Ectodermal cell (in vitro differentiated cells): Measurements from ENCODE around the gene ZMYND10.

ENCODE experiments used
- H3K27ac ChIP-seq: 2 replicates; pipeline ENCODE4 v1.7.0; 2013; ENCODE audit warnings: mild to moderate bottlenecking, low read depth, low read length; ENCODE audit not compliant: insufficient read depth, poor library complexity, severe bottlenecking
- H3K27me3 ChIP-seq: 2 replicates; pipeline ENCODE4 v1.7.0; 2013; ENCODE audit warnings: mild to moderate bottlenecking, low read length; ENCODE audit not compliant: insufficient read depth, control insufficient read depth, poor library complexity, severe bottlenecking
- H3K36me3 ChIP-seq: one replicate; pipeline ENCODE4 v1.7.0; 2013; ENCODE audit warnings: low read length; ENCODE audit not compliant: control insufficient read depth, insufficient read depth
- H3K4me1 ChIP-seq: one replicate; pipeline ENCODE4 v1.7.0; 2013; ENCODE audit warnings: low read length; ENCODE audit not compliant: control insufficient read depth, insufficient read depth
- H3K4me3 ChIP-seq: 2 replicates; pipeline ENCODE4 v1.7.0; 2013; ENCODE audit warnings: low read depth, low read length, control low read depth; ENCODE audit not compliant: insufficient read depth
- H3K9me3 ChIP-seq: 2 replicates; pipeline ENCODE4 v1.7.0; 2013; ENCODE audit warnings: mild to moderate bottlenecking, low read length, moderate library complexity; ENCODE audit not compliant: control insufficient read depth
- WGBS, 2 experiments: methylation state at CpG; one replicate each; pipeline ENCODE4 v1.1.7; 2013; ENCODE audit warnings: missing lambda C conversion rate in 2 of 2; 5-methylcytosine and 5-hydroxymethylcytosine counted together

The ZMYND10 gene

DNA sequence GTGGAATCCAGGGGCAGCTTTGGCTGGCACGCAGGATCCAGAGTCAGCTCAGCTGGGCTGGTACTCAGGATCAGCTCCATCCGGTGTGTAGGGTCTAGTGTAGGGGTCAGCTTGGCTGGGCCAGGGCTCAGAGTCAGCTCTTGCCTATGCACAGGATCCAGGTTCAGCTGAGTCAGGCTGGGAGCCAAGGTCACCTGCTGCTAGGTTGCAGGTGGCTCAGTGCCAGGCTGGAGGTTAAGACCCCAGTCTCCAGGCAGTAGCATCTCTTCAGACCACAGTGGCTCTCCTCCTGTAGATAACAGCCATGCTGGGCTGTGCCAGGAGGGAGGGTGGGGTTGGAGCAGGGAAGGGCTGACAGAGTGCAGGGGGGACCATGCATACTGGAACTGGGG lies 48.2 kb downstream of the ZMYND10 start:
- WGBS, 2 experiments, result 98 to 99% methylated on average over 2 of the region's 2 CpGs
- H3K4me1 ChIP-seq, result peaks cover 8% of the 10 kb centered on the region
- no peak overlapping the region for H3K4me3 ChIP-seq
- H3K36me3 ChIP-seq, result no peaks in the 10 kb centered on the region
- no peak overlapping the region for H3K27ac ChIP-seq
- no peaks in the 10 kb centered on the region for H3K27me3 ChIP-seq
- H3K9me3 ChIP-seq, result no peaks in the 10 kb centered on the region

DNA sequence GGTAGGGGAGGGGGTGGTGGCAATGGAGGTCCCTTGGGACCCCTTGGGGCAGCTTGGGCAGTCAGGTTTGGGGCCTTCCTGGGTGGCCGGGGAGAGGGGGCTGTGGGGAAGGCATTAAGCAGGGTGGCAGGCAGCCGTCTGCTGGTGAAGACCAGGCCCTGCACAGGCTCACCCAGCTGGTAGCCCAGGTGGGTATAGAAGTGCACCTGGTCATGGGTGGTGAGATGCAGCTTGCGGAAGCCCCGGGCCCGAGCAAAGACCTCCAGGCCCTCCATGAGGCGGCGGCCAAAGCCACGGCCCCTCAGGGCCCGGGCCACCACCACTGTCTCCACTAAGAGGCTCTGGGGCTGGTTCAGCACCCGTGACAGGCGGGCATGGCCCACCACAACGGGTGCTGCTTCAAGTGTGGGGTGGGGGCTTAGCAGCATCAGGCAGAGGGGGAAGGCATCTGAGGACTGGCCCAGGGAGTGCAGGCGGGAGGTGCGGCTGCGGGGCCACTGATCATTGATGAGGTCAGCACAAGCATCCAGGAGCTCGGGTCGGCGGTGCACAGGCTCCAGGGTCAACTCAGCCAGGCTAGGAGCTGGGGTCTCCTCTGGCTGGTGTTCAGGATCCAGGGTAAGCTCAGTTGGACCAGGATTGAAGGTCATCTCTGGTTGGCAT lies 48.7 kb downstream of the ZMYND10 start:
- Histone ChIP-seq H3K4me1 (peaks cover 8% of the 10 kb centered on the region), H3K27me3 (no peaks in the 10 kb centered on the region), H3K36me3 (no peaks in the 10 kb centered on the region), H3K9me3 (no peaks in the 10 kb centered on the region), H3K4me3 (no peak overlapping the region), H3K27ac (no peak overlapping the region)
- WGBS, 2 experiments, result 95 to 96% methylated on average over 18 of the region's 18 CpGs

DNA sequence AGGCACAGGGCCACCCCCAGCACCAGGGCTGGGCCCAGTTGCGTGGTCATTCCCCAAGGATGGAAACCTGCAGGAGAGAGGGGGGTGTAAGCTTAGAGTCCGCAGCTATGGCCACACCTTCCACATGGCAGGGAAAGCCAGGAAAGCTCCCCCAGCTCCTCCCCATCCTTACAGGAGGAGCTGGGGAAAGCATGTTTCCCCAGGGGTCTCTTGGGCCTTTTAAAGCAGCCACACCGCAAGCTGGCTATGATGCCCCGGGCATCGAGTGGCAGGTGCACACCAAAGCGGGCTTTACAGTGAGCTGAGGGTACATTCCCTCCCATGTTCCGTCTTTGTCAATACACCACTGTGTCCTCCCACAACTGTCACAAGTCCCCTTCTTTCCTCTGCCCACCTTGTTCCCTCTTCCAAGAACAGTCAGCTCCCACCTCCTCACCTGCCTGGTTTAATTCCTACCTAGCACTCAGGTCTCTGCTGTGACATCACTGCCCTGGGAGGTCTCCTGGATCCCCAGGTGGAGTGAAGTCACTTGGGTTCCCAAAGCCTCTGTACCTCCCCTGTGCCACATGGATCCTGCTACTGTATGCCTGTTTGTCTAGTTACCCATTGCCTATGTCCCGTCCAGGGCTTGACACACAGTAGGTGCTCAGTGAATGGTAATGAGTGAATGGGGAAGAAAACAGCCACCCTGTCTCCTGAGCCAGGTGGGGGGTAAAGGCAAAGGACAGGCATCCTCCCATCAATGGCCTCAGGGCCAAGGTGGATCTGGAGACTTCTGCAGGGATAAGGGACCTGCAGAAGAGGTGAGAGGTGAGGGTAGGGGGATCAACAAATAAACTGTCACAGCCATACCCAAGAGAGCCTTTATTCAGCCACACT lies 49.7 kb downstream of the ZMYND10 start:
- Histone ChIP-seq H3K4me3 (no peak overlapping the region), H3K9me3 (no peaks in the 10 kb centered on the region), H3K36me3 (no peaks in the 10 kb centered on the region), H3K27me3 (no peaks in the 10 kb centered on the region), H3K27ac (no peak overlapping the region), H3K4me1 (peaks cover 13% of the 10 kb centered on the region)
- 89 to 91% methylated on average over 8 of the region's 8 CpGs for WGBS, 2 experiments

DNA sequence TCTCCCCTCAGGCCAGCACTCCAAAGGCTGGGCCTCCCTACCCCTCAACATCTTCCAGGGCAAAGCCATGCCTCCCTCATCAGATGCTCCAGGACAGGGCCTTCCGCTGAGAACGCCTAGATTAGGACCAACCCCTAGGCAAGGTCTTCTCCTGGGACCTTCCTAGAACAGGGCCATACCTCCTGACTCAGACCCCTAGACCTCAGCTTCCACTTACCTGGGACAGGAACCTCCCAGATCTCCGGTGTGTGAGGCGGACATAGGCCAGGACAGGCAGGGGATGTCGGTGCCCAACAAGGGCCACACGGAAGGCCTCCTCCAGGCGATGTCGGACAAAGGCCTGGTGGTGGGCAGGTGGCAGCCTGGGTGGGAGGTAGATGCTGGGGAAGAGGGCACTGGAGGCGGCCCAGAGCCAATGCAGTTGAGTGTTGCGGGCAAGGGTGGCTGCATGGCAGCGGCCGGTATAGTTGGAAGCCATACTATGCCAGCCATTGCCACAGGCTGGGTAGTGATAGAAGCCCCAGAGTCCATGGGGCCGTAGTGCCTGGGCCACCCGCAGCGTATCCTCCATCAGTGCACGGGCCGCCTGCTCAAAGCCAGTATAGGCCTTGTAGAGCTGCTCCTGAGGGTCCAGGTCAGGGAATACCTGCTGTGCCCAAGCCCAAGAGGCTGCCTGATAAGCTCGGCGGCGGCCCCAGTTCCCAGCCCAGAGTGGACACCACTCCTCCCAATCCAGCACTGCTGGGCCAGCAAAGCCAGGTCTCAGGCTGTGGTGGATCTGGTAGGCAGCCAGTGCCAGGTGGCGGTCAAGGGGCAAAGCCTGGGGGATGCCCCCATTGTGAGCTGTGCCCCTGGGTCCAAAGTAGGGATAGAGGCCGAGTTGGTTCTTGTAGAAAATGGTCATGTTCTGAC lies 50.8 kb downstream of the ZMYND10 start:
- WGBS, 2 experiments, result 93% methylated on average over 22 of the region's 22 CpGs
- H3K27me3 ChIP-seq, result no peaks in the 10 kb centered on the region
- H3K4me3 ChIP-seq, result no peak overlapping the region
- peaks cover 3% of the 10 kb centered on the region for H3K36me3 ChIP-seq
- no peaks in the 10 kb centered on the region for H3K9me3 ChIP-seq
- peaks cover 13% of the 10 kb centered on the region for H3K4me1 ChIP-seq
- no peak overlapping the region for H3K27ac ChIP-seq

DNA sequence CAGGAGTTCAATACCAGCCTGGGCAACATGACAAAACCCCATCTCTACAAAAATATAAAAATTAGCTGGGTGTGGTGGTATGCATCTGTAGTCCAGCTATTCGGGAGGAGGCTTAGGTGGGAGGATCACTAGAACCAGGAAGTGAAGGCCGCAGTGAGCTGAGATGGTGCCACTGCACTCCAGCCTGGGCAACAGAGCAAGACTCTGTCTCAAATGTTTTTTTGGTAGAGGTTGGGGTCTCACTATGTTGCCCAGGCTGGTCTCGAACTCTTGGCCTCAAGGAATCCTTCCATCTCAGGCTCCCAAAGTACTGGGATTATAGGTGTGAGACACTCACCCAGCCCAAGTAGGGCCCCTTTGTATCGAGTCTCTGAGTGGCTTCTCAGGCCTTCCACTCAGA lies 51.4 kb downstream of the ZMYND10 start:
- 90 to 91% methylated on average over 4 of the region's 4 CpGs for WGBS, 2 experiments
- H3K36me3 ChIP-seq, result peaks cover 8% of the 10 kb centered on the region
- no peaks in the 10 kb centered on the region for H3K9me3 ChIP-seq

DNA sequence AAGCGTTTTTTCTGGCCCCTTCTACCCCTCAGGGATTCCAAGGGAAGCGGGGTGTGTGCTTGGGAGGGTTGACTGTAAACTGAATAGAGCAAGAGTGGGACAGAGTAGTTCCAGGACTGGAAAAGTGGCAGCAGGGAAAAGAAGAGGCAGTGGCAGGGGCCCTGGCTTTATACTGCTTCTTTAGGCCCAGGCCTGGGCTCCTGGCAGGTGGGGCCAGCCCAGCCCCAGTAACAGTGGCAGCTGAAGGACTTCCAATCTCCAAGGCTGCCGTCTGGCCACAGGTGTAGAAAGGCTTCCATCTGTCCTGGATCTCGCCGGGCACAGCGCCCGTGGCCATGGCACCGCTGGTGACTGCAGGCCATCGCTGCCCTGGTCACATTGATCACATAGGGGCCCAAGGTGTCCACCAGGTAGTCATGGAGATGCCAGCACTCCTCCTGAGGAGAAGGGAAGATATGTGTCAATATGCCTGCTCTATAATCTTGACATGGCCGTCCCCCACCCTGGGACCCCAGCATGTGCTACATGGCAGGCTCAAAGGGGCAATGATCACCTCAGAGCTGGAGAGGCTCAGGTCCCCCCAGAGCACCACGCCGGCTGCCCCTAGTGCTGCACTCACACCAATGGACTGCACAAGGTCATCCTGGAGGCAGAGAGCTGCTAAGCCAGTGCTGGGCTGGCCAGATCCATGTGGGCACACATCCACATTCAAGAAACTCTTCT lies 52.3 kb downstream of the ZMYND10 start:
- Histone ChIP-seq H3K27ac (peak overlapping the region; percentile 39), H3K4me3 (no peak overlapping the region), H3K4me1 (peaks cover 6% of the 10 kb centered on the region), H3K27me3 (no peaks in the 10 kb centered on the region), H3K36me3 (peaks cover 16% of the 10 kb centered on the region), H3K9me3 (no peaks in the 10 kb centered on the region)
- WGBS, 2 experiments, result 89 to 92% methylated on average over 12 of the region's 12 CpGs

More for the DNA sequence above, 51.4 kb downstream of the ZMYND10 start:
- peaks cover 13% of the 10 kb centered on the region for H3K4me1 ChIP-seq
- H3K27ac ChIP-seq, result no peak overlapping the region
- H3K27me3 ChIP-seq, result no peaks in the 10 kb centered on the region
- H3K4me3 ChIP-seq, result no peak overlapping the region

DNA sequence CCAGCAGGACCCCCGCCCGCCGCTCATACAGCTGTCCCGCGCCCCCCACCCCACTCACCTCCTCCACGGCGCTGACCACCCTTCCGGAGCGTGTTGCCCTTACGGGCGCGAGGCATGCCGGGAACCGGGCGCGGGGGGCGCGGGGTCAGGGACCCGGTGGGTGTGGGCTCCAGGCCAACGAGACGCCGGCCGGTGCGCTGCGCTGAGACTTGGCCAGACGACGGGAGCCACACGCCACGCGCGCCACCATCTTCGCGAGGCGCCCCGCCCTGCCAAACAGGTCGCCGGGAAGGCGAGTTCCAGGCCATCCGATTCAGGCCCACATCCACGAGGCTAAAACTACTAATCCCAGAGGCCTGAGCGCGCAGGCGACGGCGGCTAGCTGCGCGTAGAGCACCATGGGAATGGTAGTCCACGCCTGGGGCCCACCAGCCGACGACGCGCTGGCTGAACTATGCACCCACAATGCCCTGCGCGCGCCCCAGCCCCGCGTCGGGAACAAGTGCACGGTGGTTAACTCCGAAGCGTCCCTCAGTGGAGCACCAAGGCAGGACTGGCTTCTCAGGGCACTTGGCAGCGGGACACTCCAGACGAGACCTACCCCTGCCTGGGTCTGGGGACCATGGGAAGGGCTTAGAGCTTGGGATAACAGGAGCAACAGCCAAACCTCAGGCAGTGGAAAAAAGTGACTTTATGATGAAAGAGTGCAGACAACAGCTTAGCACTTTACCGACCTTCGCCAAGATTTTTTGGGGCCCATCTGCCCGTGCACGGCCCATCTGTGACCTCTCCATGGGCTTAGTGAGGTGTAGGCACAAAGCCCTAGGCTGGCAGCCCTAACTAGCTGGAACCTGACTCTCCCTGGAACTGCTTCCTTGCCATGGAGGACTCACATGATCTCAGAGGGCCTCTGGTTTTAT lies 53.1 kb downstream of the ZMYND10 start, which contains the start of gene IFRD2:
IFRD2 (minus strand) TSS at position 271 of the 920 bp plus-strand sequence; CDS start at position 116, 155 bp downstream.
- H3K4me3 ChIP-seq, result peak within 1 kb of the TSS; percentile 94
- peaks cover 21% of the 10 kb centered on the region for H3K36me3 ChIP-seq
- peaks cover 4% of the 10 kb centered on the region for H3K4me1 ChIP-seq
- H3K27me3 ChIP-seq, result no peaks in the 10 kb centered on the region
- WGBS, 2 experiments, result 4 to 5% methylated on average over 67 of the region's 67 CpGs
- no peaks in the 10 kb centered on the region for H3K9me3 ChIP-seq
- H3K27ac ChIP-seq, result peak within 1 kb of the TSS; percentile 39
